Esophagus muscularis mucosa (tissue), 4 donors: ENCODE results near the gene TANC1.

Source experiments
- CTCF ChIP-seq, 3 experiments: fragments of 200-600 bp in 2 of 3; fragments of 450-650 bp in 1 of 3; sonication (generic) in 2 of 3; IDR thresholded peaks; one replicate each; pipeline ENCODE4 v1.5.1; 2017 to 2019; ENCODE audit warnings: antibody characterized with exemption in 3 of 3, mild to moderate bottlenecking in 2 of 3, moderate library complexity in 1 of 3
- EP300 ChIP-seq: sonication (generic); formaldehyde crosslinking; IDR thresholded peaks from one replicate; pipeline ENCODE4 v1.6.1; 2017; ENCODE audit warnings: antibody characterized with exemption
- POLR2A ChIP-seq: fragments of 450-650 bp; IDR thresholded peaks from one replicate; pipeline ENCODE4 v1.6.1; 2017; ENCODE audit warnings: antibody characterized with exemption, moderate library complexity, mild to moderate bottlenecking, low read depth
- POLR2AphosphoS5 ChIP-seq, 2 donors: sonication (generic); formaldehyde crosslinking; IDR thresholded peaks; one replicate each; pipeline ENCODE4 v1.6.1; 2017; ENCODE audit warnings: antibody characterized with exemption in 2 of 2

GRCh38 chr2:159116922-159117321 lies 148.5 kb downstream of the TANC1 start:
- TF ChIP-seq CTCF (IDR thresholded peaks at IDR 0.05) = no peak
- no peak for TF ChIP-seq POLR2AphosphoS5 (IDR thresholded peaks at IDR 0.05)
- TF ChIP-seq POLR2A = no peak
- no peak for TF ChIP-seq EP300
